Glutamatergic neuron (in vitro differentiated cells): ENCODE measurements around the gene SON. TPM values are rescaled to one million over a fixed set of nuclear protein-coding genes. Genes with fewer than 3 reads are reported as not detected.

Source experiments
- DNase-seq: peaks from one replicate; pipeline ENCODE4 v3.0.0; 2022
- H3K27ac Mint-ChIP-seq: one replicate; pipeline ENCODE4 v1.8.0; 2020; ENCODE audit warnings: mild to moderate bottlenecking, mixed read lengths, inconsistent platforms; ENCODE audit not compliant: unreplicated experiment
- H3K27me3 Mint-ChIP-seq: one replicate; pipeline ENCODE4 v1.8.0; 2020; ENCODE audit warnings: mild to moderate bottlenecking, moderate library complexity, mixed read lengths, inconsistent platforms; ENCODE audit not compliant: unreplicated experiment
- H3K36me3 Mint-ChIP-seq: one replicate; pipeline ENCODE4 v1.8.0; 2020; ENCODE audit warnings: mild to moderate bottlenecking, mixed read lengths, inconsistent platforms; ENCODE audit not compliant: unreplicated experiment
- H3K4me1 Mint-ChIP-seq: one replicate; pipeline ENCODE4 v1.8.0; 2020; ENCODE audit warnings: mild to moderate bottlenecking, low read depth, mixed read lengths, inconsistent platforms; ENCODE audit not compliant: unreplicated experiment
- H3K4me3 Mint-ChIP-seq: one replicate; pipeline ENCODE4 v1.8.0; 2020; ENCODE audit warnings: mild to moderate bottlenecking, mixed read lengths, inconsistent platforms; ENCODE audit not compliant: unreplicated experiment
- H3K9me3 Mint-ChIP-seq: one replicate; pipeline ENCODE4 v1.8.0; 2020; ENCODE audit warnings: mild to moderate bottlenecking, moderate library complexity, mixed read lengths, inconsistent platforms; ENCODE audit not compliant: unreplicated experiment
- total RNA-seq: library from RNA; stranded (reverse); fragmentation: NEBNext Ultra II Directional; extraction: Animal tissue kit (Norgen Biotek cat#: 25700); gene quantifications from one replicate; pipeline ENCODE4 v1.2.1, GENCODE V29; 2021; ENCODE audit not compliant: unreplicated experiment
- TF ChIP-seq, protein P1 (sequence below): fragments of 200-600 bp; sonication (generic); IDR thresholded peaks from one replicate; pipeline ENCODE4 v1.5.0; 2021; ENCODE audit not compliant: partially characterized antibody, unreplicated experiment

SON gene
- total RNA-seq, 1 donor from 2014 or later = 289 TPM

DNA sequence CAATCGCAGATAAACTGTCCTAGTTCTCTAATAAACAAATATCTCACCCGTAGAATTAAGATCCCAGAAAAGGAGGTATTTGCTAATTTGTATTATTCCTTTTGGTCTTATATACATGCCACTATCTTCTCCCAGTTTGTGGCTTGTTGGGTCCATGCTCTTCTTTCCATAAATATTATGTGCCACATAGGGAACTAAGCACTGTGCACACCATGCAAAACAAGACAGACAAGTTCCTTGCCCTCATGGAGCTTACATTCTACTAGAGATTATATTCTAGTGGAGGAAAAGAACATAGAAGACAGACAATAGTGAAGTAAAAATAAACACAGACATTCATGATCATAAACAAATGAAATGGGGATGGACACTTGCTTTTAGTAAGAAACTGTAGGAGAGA, 5.6 kb upstream of the SON start:
- H3K9me3 Mint-ChIP-seq = peaks cover 4% of the 10 kb centered on the region

DNA sequence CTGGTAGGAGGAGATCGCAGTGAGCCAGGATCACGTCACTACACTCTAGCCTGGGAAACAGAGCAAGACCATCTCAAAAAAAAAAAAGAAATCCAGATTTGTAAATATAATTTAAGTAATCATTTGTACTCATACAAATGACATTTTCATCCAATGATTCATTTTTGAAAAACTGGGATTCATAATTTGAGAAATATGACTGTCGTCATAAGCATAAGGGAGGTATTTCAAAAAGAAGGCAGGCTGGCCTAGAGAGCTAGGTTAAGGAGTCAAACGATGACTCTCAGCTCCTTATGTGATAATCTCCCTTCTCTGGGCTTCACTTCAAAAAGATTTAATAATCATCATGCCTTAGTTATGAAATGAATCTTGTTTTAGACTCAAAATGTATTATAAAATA, 3.2 kb upstream of the SON start:
- H3K36me3 Mint-ChIP-seq = peaks cover 6% of the 10 kb centered on the region
- peaks cover 15% of the 10 kb centered on the region for H3K9me3 Mint-ChIP-seq
- TF ChIP-seq, protein P1, sequence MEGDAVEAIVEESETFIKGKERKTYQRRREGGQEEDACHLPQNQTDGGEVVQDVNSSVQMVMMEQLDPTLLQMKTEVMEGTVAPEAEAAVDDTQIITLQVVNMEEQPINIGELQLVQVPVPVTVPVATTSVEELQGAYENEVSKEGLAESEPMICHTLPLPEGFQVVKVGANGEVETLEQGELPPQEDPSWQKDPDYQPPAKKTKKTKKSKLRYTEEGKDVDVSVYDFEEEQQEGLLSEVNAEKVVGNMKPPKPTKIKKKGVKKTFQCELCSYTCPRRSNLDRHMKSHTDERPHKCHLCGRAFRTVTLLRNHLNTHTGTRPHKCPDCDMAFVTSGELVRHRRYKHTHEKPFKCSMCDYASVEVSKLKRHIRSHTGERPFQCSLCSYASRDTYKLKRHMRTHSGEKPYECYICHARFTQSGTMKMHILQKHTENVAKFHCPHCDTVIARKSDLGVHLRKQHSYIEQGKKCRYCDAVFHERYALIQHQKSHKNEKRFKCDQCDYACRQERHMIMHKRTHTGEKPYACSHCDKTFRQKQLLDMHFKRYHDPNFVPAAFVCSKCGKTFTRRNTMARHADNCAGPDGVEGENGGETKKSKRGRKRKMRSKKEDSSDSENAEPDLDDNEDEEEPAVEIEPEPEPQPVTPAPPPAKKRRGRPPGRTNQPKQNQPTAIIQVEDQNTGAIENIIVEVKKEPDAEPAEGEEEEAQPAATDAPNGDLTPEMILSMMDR = no peak
- peaks cover 7% of the 10 kb centered on the region for H3K4me1 Mint-ChIP-seq
- no peak for DNase-seq
- no peak overlapping the region for H3K4me3 Mint-ChIP-seq
- H3K27ac Mint-ChIP-seq = no peak overlapping the region
- H3K27me3 Mint-ChIP-seq = peaks cover 13% of the 10 kb centered on the region

More for the DNA sequence above, 5.6 kb upstream of the SON start:
- H3K4me3 Mint-ChIP-seq = no peak overlapping the region
- H3K27me3 Mint-ChIP-seq = peaks cover 6% of the 10 kb centered on the region
- TF ChIP-seq, protein P1 = no peak
- no peak for DNase-seq
- H3K27ac Mint-ChIP-seq = no peak overlapping the region
- H3K4me1 Mint-ChIP-seq = peaks cover 7% of the 10 kb centered on the region
- H3K36me3 Mint-ChIP-seq = peaks cover 6% of the 10 kb centered on the region

DNA sequence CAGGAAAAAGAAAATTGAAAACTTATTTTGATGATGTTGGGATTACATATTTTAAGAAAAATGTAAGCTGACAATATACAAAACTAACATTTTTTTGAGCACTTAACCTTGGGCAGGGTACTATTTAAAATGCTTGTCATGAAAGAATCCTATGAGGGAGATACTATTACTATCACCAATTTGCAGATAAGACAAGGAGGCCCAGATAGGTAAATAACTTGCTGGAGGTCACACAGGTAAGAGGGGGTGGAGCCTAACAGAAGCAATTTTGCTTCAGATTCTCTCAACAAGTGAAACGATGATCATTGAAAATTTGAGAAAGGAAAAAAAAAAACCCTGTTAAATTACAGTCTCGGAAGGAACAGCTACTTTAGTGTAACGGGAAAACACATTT, 2.1 kb upstream of the SON start:
- H3K36me3 Mint-ChIP-seq = peaks cover 6% of the 10 kb centered on the region
- peaks cover 10% of the 10 kb centered on the region for H3K4me1 Mint-ChIP-seq
- H3K9me3 Mint-ChIP-seq = peaks cover 15% of the 10 kb centered on the region
- H3K27me3 Mint-ChIP-seq = peaks cover 13% of the 10 kb centered on the region
- TF ChIP-seq, protein P1 = no peak
- H3K4me3 Mint-ChIP-seq = peak overlapping the region; percentile 74
- H3K27ac Mint-ChIP-seq = no peak overlapping the region
- DNase-seq = no peak

DNA sequence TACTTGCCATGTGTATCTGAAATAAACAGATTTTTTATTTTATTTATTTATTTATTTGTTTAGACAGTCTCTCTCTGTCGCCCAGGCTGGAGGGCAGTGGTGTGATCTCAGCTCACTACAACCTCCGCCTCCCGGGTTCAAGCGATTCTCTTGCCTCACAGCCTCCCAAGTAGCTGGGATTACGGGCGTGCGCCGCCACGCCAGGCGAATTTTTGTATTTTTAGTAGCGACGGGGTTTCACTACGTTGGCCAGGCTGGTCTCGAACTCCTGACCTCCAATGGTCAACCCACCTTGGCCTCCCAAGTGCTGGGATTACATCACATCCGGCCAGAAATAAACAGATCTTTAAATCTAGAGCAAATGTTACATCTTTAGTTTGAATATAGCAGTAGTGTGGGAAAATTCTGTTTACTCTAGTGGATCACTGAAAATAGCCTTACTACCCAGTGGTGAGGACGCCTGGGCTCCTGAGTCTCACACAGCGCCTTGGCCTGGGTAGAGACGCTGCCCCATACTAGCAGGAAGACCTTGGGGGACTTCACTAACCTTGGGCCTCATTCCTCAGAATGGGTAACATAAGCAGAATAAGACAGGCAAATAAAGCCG, 1.6 kb upstream of the SON start:
- H3K27ac Mint-ChIP-seq = peak overlapping the region; percentile 91
- H3K9me3 Mint-ChIP-seq = peaks cover 15% of the 10 kb centered on the region
- TF ChIP-seq, protein P1 = no peak
- H3K4me1 Mint-ChIP-seq = peaks cover 11% of the 10 kb centered on the region
- peak overlapping the region; percentile 95 for H3K4me3 Mint-ChIP-seq
- H3K36me3 Mint-ChIP-seq = peaks cover 6% of the 10 kb centered on the region
- peaks cover 13% of the 10 kb centered on the region for H3K27me3 Mint-ChIP-seq
- DNase-seq = no peak

DNA sequence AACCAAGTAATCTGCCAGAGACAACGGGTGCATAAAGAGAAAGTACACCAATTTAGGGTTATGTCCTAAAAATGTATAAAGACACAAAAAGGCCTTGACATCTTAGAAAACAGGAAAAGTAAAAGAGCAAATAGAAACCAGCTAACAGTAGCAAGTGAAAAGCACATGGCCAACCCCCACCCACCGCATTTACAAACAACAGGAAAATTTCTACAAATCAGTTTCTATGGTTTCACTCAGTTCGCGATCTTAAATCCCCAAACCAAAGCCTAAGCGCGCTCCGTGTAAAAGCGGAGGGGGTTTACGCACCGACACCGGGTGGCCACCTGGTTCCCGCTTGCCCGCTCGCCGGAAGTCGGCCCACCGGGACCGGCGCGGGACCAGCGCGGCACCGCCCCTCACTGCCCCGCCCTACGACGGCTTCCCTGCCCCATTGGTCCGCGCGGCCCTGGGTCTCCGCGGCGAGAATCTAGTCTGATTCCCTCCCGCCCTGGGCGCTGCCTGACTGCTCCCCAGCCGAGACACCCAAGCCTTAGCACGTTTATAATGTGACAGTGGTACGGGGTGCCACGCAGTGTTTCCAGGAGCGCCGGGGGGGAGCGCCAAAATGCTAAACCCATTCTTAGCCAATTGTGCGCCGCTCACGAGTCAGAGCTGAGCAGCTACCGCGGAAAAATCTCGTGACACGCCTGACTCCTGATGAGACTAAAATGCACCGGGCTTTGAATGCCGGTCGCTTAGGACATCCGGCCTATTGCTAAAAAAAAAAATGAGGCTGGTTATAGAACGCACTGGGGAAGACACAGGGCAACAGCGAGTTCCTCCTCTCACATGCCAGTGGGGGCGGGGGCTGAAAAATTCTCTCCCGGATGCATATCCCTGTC, 840 bp upstream of the SON start, which contains the start of gene GART:
Gene GART, minus strand, starts transcription at position 362 of the 884 bp plus-strand sequence. CDS start 2,802 bp downstream, outside the sequence.
- peak within 1 kb of the TSS; percentile 100 for H3K27ac Mint-ChIP-seq
- peaks cover 6% of the 10 kb centered on the region for H3K36me3 Mint-ChIP-seq
- TF ChIP-seq, protein P1 = no peak
- peak within 1 kb of the TSS; percentile 100 for H3K4me3 Mint-ChIP-seq
- peaks cover 15% of the 10 kb centered on the region for H3K9me3 Mint-ChIP-seq
- peaks cover 13% of the 10 kb centered on the region for H3K27me3 Mint-ChIP-seq
- peak; percentile 90 for DNase-seq
- peaks cover 11% of the 10 kb centered on the region for H3K4me1 Mint-ChIP-seq
